NCI-H460 (cell line): Measurements from ENCODE around the gene IKZF3. TPM values are rescaled to one million over a fixed set of nuclear protein-coding genes. Genes with fewer than 3 reads are reported as not detected.
"Not testable (repeated sequence)": the region's sequence is repeated elsewhere in the genome, so short reads cannot be mapped to it uniquely, and the experiment has no call there.

Source experiments
- DNase-seq: peaks from one replicate; pipeline ENCODE4 v3.0.0-alpha.2; 2016; ENCODE audit warnings: low read depth; ENCODE audit errors: extremely low read depth
- total RNA-seq: library from RNA; depleted of rRNA; stranded (reverse); fragments of >200 nt; shearing (Covaris generic); gene quantifications from 2 replicates; pipeline ENCODE4 v1.2.3, GENCODE V29; 2014

Gene IKZF3
- total RNA-seq, 1 experiment from 2014 or later, result not detected

DNA sequence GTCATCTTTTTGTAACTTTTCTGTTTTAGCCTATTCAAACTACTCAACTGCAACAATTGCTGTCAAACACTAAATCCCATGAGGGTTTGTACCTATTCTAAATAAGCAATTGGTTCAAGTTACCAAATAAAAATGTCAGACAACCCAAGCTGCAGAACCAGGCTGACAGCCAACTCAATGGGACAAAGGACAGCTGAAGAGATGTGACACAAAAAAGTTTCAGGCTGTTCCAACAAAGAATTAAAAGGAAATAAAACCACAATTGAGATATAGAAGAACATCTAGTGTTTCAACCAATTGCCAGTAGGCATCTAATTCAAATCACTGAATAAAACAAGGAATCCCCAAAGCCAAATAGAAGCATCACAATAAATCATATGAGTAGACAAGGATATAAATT lies 77.1 kb downstream of the IKZF3 start:
- DNase-seq, result no peak

- DNase-seq, result no peak
Observed at GRCh38 chr17:39782980-39783379, 81.1 kb downstream of the IKZF3 start.

GRCh38 chr17:39782481-39782880 lies 81.6 kb downstream of the IKZF3 start:
- no peak for DNase-seq

DNA sequence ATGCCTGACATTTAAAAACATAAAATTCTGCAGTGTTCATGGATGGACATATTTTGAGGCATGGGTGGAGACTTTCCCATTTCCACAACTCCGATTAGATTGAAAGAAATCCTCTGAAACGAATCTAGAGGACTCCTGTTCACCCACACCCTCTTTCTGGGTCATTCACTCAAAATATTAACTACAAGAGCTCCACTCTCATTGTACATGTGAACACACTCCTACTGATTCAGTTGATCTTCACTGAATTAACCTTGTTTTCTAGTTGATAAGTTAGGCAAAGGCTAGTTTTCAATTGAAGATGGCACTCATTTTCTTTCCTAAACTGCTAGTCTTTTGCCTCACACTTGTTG lies 82.3 kb downstream of the IKZF3 start:
- no peak for DNase-seq

GRCh38 chr17:39781031-39781860 lies 82.9 kb downstream of the IKZF3 start:
- no peak for DNase-seq

GRCh38 chr17:39777534-39778365 lies 86.4 kb downstream of the IKZF3 start:
- no peak for DNase-seq

GRCh38 chr17:39776252-39776651 lies 87.9 kb downstream of the IKZF3 start:
- no peak for DNase-seq

DNA sequence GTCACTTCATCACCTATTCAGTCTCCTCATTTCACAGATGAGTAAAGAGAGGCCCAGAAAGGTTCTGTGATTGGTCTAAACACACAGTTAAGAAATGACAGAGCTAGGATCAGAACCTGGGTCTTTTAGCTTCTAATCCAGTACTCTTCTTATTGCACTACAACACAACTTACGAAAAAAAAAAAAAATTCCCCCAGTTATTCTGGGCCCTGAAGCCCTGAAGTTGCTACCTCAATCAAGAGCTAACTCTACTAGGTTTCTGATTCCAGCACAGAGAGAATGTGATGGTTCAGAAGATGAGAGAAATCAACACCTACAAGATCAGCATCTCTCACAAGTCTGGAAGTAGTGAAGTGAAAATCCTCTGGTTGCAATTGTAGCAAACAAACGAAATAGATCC lies 89.1 kb downstream of the IKZF3 start:
- no peak for DNase-seq

- no peak for DNase-seq
Observed at GRCh38 chr17:39774047-39774446, 90.1 kb downstream of the IKZF3 start.

GRCh38 chr17:39772987-39773934 lies 90.9 kb downstream of the IKZF3 start:
- no peak for DNase-seq

DNA sequence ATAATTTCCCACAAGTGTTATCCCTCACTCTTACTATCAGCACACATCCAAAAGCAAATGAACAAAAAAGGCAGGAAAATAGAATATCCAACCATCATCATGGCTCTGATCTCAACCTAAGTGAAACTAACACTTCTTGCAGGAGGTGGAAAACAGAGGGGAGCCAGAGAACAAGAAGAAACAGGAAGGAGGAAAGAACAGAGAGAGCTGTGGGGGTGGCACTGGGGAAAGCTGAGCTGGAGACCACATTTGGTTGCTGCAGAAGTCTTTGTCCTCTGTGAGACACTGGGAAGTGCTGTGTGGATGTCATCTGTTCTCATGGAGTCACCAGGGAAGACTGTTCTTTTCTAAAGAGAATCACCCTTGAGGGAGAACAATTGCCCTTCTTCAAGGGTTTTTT lies 91.7 kb downstream of the IKZF3 start:
- DNase-seq, result no peak

DNA sequence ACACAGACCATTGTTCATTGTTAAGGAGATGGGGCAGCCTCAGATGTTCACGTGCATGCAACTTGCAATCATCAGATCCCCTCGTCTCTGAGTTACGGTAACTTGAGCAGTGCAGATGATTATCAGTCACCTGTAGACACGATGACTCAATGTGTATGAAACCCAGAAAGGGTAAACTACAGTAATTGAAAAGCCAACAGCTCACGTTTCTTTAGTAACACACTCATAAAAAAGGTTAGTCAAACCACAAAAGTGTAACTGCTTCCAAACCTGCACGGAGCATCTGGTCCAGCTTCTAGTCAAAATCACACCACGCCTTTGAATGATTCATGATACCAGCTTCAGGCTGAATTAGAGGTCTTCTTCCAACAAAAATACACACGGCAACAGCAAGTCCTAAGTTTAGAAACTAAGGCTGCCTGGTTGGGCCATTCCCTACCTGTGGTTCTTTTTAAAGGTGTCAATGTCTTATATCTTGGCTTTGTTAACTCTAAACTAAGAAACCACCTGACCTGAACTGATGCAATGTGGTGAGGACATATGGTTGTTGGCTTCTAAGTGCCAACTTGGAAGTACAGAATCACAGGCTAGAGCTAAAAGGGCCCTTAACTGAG lies 94.0 kb downstream of the IKZF3 start:
- DNase-seq, result no peak

- DNase-seq, result no peak
Observed at GRCh38 chr17:39767147-39767546, 97.0 kb downstream of the IKZF3 start.

DNA sequence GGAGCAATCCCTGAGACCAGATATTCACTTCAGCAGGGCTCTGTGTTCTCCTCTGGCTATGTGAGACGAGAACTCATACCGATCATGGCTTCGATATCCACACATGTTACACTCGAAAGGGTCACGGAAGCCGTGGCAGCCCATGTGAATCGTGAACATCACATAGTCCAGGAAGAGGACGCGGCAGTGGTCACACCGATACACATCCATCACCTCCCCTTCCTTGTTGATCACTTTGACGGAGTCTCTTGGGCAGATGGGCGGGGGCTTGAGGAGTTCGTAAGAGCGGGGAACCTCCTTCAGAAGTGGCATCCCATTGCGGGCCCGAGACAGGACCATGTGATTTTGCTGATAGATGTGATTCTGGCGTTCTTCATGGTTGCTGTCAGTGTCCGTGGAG lies 98.3 kb downstream of the IKZF3 start:
- DNase-seq, result no peak

DNA sequence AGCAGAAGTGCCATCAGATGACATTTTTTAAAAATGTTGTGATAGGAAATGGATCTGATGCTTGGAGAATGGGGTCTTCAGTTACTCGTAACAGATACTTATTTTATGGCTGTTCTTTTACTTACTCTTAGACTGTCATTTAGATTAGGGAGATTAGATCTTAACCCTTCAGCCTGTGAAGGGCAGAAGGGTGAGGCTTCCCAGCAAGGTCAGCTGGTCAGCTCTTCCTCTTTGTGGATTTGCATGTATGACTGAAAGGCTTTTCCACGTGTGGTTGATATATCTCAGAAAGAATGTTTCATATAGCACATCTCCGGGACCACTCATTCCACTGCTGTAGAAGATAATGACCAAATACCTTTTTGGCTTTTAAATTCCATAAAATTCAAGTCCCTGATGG lies 98.9 kb downstream of the IKZF3 start:
- DNase-seq, result no peak

- DNase-seq, result not testable (repeated sequence)
Observed at GRCh38 chr17:39764171-39764570, 99.9 kb downstream of the IKZF3 start.

DNA sequence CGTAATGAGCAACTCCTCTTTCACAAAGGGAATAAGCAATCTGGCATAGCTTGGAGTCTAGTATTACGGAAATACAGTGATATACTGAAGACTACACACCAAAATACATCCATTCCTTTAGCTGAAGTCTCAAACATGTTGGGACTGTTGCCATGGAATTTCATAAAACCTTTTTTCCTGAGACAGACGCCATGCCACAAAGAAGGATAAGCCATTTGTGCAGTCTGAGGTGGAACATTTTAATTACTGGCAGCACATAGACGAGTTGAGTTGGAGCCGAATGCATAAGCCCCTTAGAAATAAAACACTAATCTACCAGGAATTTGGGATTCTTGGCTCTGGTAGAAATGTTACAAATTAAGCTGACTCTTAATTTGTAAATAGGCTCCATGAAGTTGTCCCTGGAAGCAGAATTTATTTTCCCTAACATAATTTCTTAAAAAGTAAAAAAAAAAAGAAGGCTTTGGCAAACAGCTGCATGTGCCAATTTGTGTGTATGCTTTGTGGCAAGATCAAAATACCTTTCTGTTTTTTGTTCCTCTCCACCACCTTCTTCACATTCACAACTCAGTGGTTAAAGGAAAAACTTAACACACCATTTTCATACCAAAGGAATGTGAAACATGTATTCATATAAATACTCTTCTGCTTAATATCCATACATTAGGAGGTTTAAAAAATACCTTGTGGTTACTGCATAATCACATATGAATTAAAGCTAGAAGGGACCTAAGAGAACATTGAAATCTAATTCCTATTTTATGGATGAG lies 100.9 kb downstream of the IKZF3 start:
- DNase-seq, result no peak

DNA sequence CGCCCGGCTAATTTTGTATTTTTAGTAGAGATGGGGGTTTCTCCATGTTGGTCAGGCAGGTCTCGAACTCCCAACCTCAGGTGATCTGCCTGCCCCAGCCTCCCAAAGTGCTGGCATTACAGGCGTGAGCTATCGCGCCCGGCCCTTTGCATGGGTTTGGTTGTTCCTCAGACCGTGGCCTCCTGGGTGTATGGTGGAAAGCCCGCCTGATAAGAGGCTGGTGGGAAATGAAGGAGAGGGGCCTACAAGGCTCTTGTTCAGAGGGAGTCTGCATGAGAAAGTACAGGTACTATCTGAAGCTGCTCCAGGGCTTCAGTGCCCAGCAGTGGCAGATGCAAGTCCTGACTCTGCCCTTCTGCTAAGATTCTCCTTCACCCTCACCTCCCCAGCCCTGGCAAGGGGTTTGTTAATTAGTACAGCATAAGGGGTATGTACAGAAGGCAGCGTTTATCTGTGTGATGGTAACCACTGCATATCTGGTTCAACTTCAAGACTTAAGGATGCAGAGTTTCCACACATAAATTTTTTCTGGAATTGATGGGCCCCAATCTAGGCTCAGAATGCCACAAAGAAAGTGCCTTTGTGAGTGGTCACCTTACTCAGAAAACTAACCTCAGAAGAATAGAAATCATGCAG lies 102.1 kb downstream of the IKZF3 start:
- no peak for DNase-seq

- no peak for DNase-seq
Observed at GRCh38 chr17:39759204-39759603, 104.9 kb downstream of the IKZF3 start.
